HepG2 (cell line): Measurements from ENCODE around the gene PKLR. TPM values are rescaled to one million over a fixed set of nuclear protein-coding genes. Genes with fewer than 3 reads are reported as not detected.
A peak's percentile ranks its signal among the peaks of the same experiment; 100 is the strongest.

ENCODE experiments used
- AGO1 ChIP-seq: fragments of 200-400 bp; formaldehyde crosslinking; IDR thresholded peaks from 2 replicates; pipeline ENCODE4 v1.6.1; 2017; ENCODE audit warnings: mild to moderate bottlenecking, low read depth, low read length, moderate library complexity; ENCODE audit not compliant: poor library complexity, severe bottlenecking
- CAMTA2 ChIP-seq: sonication (generic); formaldehyde crosslinking; IDR thresholded peaks from 2 replicates; pipeline ENCODE4 v1.4.0; 2020; ENCODE audit warnings: mild to moderate bottlenecking, missing genetic modification reagents, borderline replicate concordance
- HNF1B ChIP-seq: sonication (generic); formaldehyde crosslinking; IDR thresholded peaks from 2 replicates; pipeline ENCODE4 v1.5.1; 2020; ENCODE audit warnings: mild to moderate bottlenecking, moderate library complexity, missing genetic modification reagents
- HNRNPH1 ChIP-seq: fragments of 200-400 bp; formaldehyde crosslinking; optimal IDR thresholded peaks from 2 replicates; pipeline ENCODE3; 2017; ENCODE audit warnings: mild to moderate bottlenecking, low read depth, low read length
- JARID2 ChIP-seq: sonication (generic); formaldehyde crosslinking; IDR thresholded peaks from 2 replicates; pipeline ENCODE4 v1.8.1; 2023; ENCODE audit warnings: missing genetic modification reagents, inconsistent platforms; ENCODE audit not compliant: insufficient replicate concordance
- JUNB ChIP-seq: sonication (generic); formaldehyde crosslinking; IDR thresholded peaks from 2 replicates; pipeline ENCODE4 v1.8.0; 2022; ENCODE audit warnings: missing genetic modification reagents, mild to moderate bottlenecking, borderline replicate concordance
- KLF9 ChIP-seq: IDR thresholded peaks from 2 replicates; pipeline ENCODE4 v1.6.1; 2016; ENCODE audit warnings: low read depth
- NPAS2 ChIP-seq: sonication (generic); formaldehyde crosslinking; IDR thresholded peaks from 2 replicates; pipeline ENCODE4 v1.8.0; 2022; ENCODE audit warnings: mild to moderate bottlenecking, missing genetic modification reagents, borderline replicate concordance
- NR3C1 ChIP-seq: sonication (generic); formaldehyde crosslinking; IDR thresholded peaks from 2 replicates; pipeline ENCODE4 v1.4.0; 2020; ENCODE audit warnings: missing genetic modification reagents
- SP4 ChIP-seq: sonication (generic); formaldehyde crosslinking; IDR thresholded peaks from 2 replicates; pipeline ENCODE4 v1.8.1; 2023; ENCODE audit warnings: mild to moderate bottlenecking, missing genetic modification reagents
- TEF ChIP-seq: sonication (generic); formaldehyde crosslinking; IDR thresholded peaks from 2 replicates; pipeline ENCODE4 v1.5.0; 2020; ENCODE audit warnings: missing genetic modification reagents
- TOPORS ChIP-seq: sonication (generic); formaldehyde crosslinking; IDR thresholded peaks from 2 replicates; pipeline ENCODE4 v1.8.0; 2023; ENCODE audit warnings: mild to moderate bottlenecking, missing genetic modification reagents
- ZBTB1 ChIP-seq: sonication (generic); formaldehyde crosslinking; IDR thresholded peaks from 2 replicates; pipeline ENCODE4 v1.4.0; 2020; ENCODE audit warnings: missing genetic modification reagents, borderline replicate concordance
- ZBTB25 ChIP-seq: IDR thresholded peaks from 2 replicates; pipeline ENCODE4 v1.6.1; 2018; ENCODE audit warnings: missing genetic modification reagents
- ZNF292 ChIP-seq: sonication (generic); formaldehyde crosslinking; IDR thresholded peaks from 2 replicates; pipeline ENCODE4 v1.8.1; 2022; ENCODE audit warnings: mild to moderate bottlenecking, low read depth, missing genetic modification reagents, borderline replicate concordance
- ZNF44 ChIP-seq: sonication (generic); formaldehyde crosslinking; IDR thresholded peaks from 2 replicates; pipeline ENCODE4 v1.5.1; 2020; ENCODE audit warnings: mild to moderate bottlenecking, missing genetic modification reagents
- ZNF550 ChIP-seq: sonication (generic); formaldehyde crosslinking; IDR thresholded peaks from 2 replicates; pipeline ENCODE4 v1.4.0; 2020; ENCODE audit warnings: mild to moderate bottlenecking, missing genetic modification reagents, borderline replicate concordance
- ZNF564 ChIP-seq: sonication (generic); formaldehyde crosslinking; IDR thresholded peaks from 2 replicates; pipeline ENCODE4 v1.8.1; 2023; ENCODE audit warnings: mild to moderate bottlenecking, missing genetic modification reagents
- ZNF770 ChIP-seq: sonication (generic); formaldehyde crosslinking; IDR thresholded peaks from 2 replicates; pipeline ENCODE4 v1.5.0; 2020; ENCODE audit warnings: mild to moderate bottlenecking, missing genetic modification reagents
- ZNF883 ChIP-seq: sonication (generic); formaldehyde crosslinking; IDR thresholded peaks from 2 replicates; pipeline ENCODE4 v1.5.1; 2020; ENCODE audit warnings: mild to moderate bottlenecking, missing genetic modification reagents; ENCODE audit errors: not compliant biosample characterization
- polyA plus RNA-seq, 8 experiments: library from polyadenylated mRNA; depleted of rRNA in 3 of 8; stranded (reverse) in 7 of 8; unstranded in 1 of 8; fragments of >200 nt; fragmentation: Illumina TruSeq in 4 of 8; extraction: Trizol in 4 of 8; gene quantifications; 2 replicates each; pipeline versions ENCODE4 v1.2.1 to v1.2.3, GENCODE V29; 2011 to 2016; ENCODE audit warnings: low read depth in 4 of 8, missing spikeins in 1 of 8, mixed read lengths in 1 of 8; ENCODE audit not compliant: insufficient read depth in 1 of 8
- total RNA-seq, 5 experiments: library from RNA; depleted of rRNA; stranded (reverse); fragments of >200 nt; fragmentation: Illumina TruSeq; extraction: Trizol; gene quantifications; 2 replicates each; pipeline ENCODE4 v1.2.3, GENCODE V29; 2016; ENCODE audit warnings: low read depth in 1 of 5

Gene PKLR
- total and polyA plus RNA-seq, 2 of the 13 experiments (the other 11 are each of a cell fraction or from before 2014, with no cell fraction given) = 10.3 to 29.3 TPM

- TF ChIP-seq ZNF292 (CRISPR knock-in tag) (no peak), TEF (CRISPR knock-in tag) (no peak), SP4 (CRISPR knock-in tag) (0 out of 2 replicates have a peak, but pooled peaks have one; percentile 28), ZNF883 (CRISPR knock-in tag) (no peak), ZNF564 (CRISPR knock-in tag) (no peak), ZBTB1 (CRISPR knock-in tag) (no peak), NPAS2 (CRISPR knock-in tag) (no peak), KLF9 (CRISPR knock-in tag) (no peak), HNRNPH1 (no peak), HNF1B (CRISPR knock-in tag) (peak; percentile 74), ZBTB25 (CRISPR knock-in tag) (no peak), ZNF44 (CRISPR knock-in tag) (no peak), ZNF550 (no peak), JARID2 (CRISPR knock-in tag) (no peak), TOPORS (0 out of 2 replicates have a peak, but pooled peaks have one; percentile 10), AGO1 (no peak), CAMTA2 (CRISPR knock-in tag) (peak; percentile 28; the same call in 1 of the 2 replicates), NR3C1 (CRISPR knock-in tag) (no peak), ZNF770 (CRISPR knock-in tag) (no peak), JUNB (CRISPR knock-in tag) (no peak)
Observed at GRCh38 chr1:155285631-155286044, 15.6 kb downstream of the PKLR start (continued).
